ENCODE data around the gene METTL15. TPM values are rescaled to one million over a fixed set of nuclear protein-coding genes. Genes with fewer than 3 reads are reported as not detected.
"Not testable (repeated sequence)": the region's sequence is repeated elsewhere in the genome, so short reads cannot be mapped to it uniquely, and the experiment has no call there.

METTL15 gene
- total RNA-seq, 2 donors from 2014 or later: 8.8 to 16.8 TPM

GRCh38 chr11:28268925-28269324 is 160.7 kb downstream of the METTL15 start:
- no peaks in the 10 kb centered on the region for H3K27me3 ChIP-seq (replicated peaks; ENCODE audit: insufficient read depth)
- WGBS: 93% methylated on average over 3 of the region's 3 CpGs
- no peak overlapping the region for H3K4me3 ChIP-seq
- DNase-seq (ENCODE audit: low spot score): no peak
- no peaks in the 10 kb centered on the region for H3K4me1 ChIP-seq (replicated peaks)
- no peaks in the 10 kb centered on the region for H3K36me3 ChIP-seq
- no peak for TF ChIP-seq CTCF (IDR thresholded peaks at IDR 0.05)
- no peak for TF ChIP-seq POLR2A (IDR thresholded peaks at IDR 0.05)
- TF ChIP-seq POLR2AphosphoS5 (IDR thresholded peaks at IDR 0.05): no peak
- intact Hi-C loops (cut with DNase I): no loop called here
- H3K27ac ChIP-seq: no peak overlapping the region
- H3K9me3 ChIP-seq: no peaks in the 10 kb centered on the region

- WGBS: 98% methylated on average over 1 of the region's 1 CpG
These were observed 161.4 kb downstream of the METTL15 start for GRCh38 chr11:28269586-28269985.

GRCh38 chr11:28272247-28272646 is 164.1 kb downstream of the METTL15 start:
- DNase-seq (ENCODE audit: low spot score); intact Hi-C loops (cut with DNase I); H3K4me3 ChIP-seq; H3K27me3 ChIP-seq (replicated peaks; ENCODE audit: insufficient read depth); H3K4me1 ChIP-seq (replicated peaks); H3K9me3 ChIP-seq; H3K27ac ChIP-seq; H3K36me3 ChIP-seq: not testable (repeated sequence)
- WGBS: 94% methylated on average over 2 of the region's 2 CpGs

More at GRCh38 chr11:28269586-28269985, 161.4 kb downstream of the METTL15 start:
- H3K27me3 ChIP-seq (replicated peaks; ENCODE audit: insufficient read depth): no peaks in the 10 kb centered on the region
- intact Hi-C loops (cut with DNase I): no loop called here
- no peaks in the 10 kb centered on the region for H3K4me1 ChIP-seq (replicated peaks)
- no peak overlapping the region for H3K27ac ChIP-seq
- no peak overlapping the region for H3K4me3 ChIP-seq
- TF ChIP-seq CTCF (IDR thresholded peaks at IDR 0.05): no peak
- TF ChIP-seq POLR2AphosphoS5 (IDR thresholded peaks at IDR 0.05): no peak
- no peak for TF ChIP-seq POLR2A (IDR thresholded peaks at IDR 0.05)
- no peaks in the 10 kb centered on the region for H3K36me3 ChIP-seq
- H3K9me3 ChIP-seq: no peaks in the 10 kb centered on the region
- DNase-seq (ENCODE audit: low spot score): no peak

GRCh38 chr11:28274216-28274615 is 166.0 kb downstream of the METTL15 start:
- no peak for TF ChIP-seq POLR2A (IDR thresholded peaks at IDR 0.05)
- TF ChIP-seq CTCF (IDR thresholded peaks at IDR 0.05): no peak
- no peak for TF ChIP-seq POLR2AphosphoS5 (IDR thresholded peaks at IDR 0.05)
- DNase-seq (ENCODE audit: low spot score): no peak

GRCh38 chr11:28284196-28284595 is 176.0 kb downstream of the METTL15 start:
- no peaks in the 10 kb centered on the region for H3K4me1 ChIP-seq (replicated peaks)
- H3K36me3 ChIP-seq: no peaks in the 10 kb centered on the region
- no peak for TF ChIP-seq CTCF (IDR thresholded peaks at IDR 0.05)
- no peak for TF ChIP-seq POLR2A (IDR thresholded peaks at IDR 0.05)
- no peak for TF ChIP-seq POLR2AphosphoS5 (IDR thresholded peaks at IDR 0.05)
- H3K27ac ChIP-seq: no peak overlapping the region
- no peak for DNase-seq (ENCODE audit: low spot score)
- no peaks in the 10 kb centered on the region for H3K9me3 ChIP-seq
- H3K4me3 ChIP-seq: no peak overlapping the region
- intact Hi-C loops (cut with DNase I): no loop called here
- H3K27me3 ChIP-seq (replicated peaks; ENCODE audit: insufficient read depth): no peaks in the 10 kb centered on the region
- WGBS: 97% methylated on average over 1 of the region's 1 CpG

More at GRCh38 chr11:28274216-28274615, 166.0 kb downstream of the METTL15 start:
- intact Hi-C loops (cut with DNase I): no loop called here
- no peaks in the 10 kb centered on the region for H3K27me3 ChIP-seq (replicated peaks; ENCODE audit: insufficient read depth)
- no peaks in the 10 kb centered on the region for H3K9me3 ChIP-seq
- no peak overlapping the region for H3K27ac ChIP-seq
- no peak overlapping the region for H3K4me3 ChIP-seq
- H3K36me3 ChIP-seq: no peaks in the 10 kb centered on the region
- H3K4me1 ChIP-seq (replicated peaks): no peaks in the 10 kb centered on the region

Measured in prostate gland (tissue), 2 donors.